Activated CD8-positive, alpha-beta memory T cell treated with anti-CD3 and anti-CD28 coated beads, Interleukin-2, amount 50 U/mL, for 1 hour (primary cell): Measurements from ENCODE around the gene GFY.

Experiments used
- DNase-seq: peaks from one replicate; pipeline ENCODE4 v3.0.0-alpha.2; 2020; ENCODE audit errors: extremely low read depth

GFY gene

DNA sequence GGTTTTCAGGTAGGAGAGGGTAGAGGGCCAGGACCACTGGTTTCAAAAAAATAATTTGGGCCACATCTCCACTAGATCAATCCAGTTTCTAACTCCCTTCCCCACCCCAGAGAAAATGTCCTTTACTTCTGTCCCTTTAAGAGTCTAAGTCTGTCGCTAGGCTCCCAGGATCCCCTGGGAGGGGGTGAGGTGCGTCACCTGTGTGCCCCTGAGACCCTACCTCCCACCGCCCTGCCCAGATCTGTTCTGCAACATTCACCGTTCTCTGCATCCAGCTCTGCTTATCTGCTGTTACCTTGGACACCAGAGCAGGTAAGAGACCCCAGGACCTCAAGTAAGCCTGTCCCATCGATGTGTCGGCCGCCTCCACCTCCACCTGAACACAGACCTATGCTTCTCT is at the start of gene GFY:
TSS of gene GFY (plus strand) at position 211 of the 400 bp plus-strand sequence. CDS start 1,043 bp downstream, outside the sequence.
- DNase-seq = no peak

- DNase-seq = no peak
Observed at GRCh38 chr19:49378512-49378911, 46.7 kb upstream of the GFY start.

DNA sequence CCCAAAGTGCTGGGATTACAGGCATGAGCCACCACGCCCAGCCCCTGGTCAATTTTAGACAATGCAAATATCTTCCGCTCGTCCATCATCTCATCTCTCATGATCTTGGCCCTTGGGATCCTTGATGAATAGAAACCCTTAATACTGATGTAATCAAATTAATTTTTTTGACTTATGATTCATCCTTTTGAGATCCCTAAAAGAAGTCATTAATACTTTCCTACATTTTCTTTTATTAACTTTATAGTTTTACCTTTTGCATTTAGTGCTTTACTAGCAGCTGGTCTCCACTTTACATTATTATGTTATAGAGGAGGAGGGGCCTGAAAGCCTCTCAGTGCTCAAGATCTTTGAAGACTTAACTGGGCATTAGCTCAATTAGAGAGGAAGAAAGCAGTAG is 44.8 kb upstream of the GFY start:
- no peak for DNase-seq

GRCh38 chr19:49382639-49383038 is 42.5 kb upstream of the GFY start:
- no peak for DNase-seq

GRCh38 chr19:49383599-49383998 is 41.6 kb upstream of the GFY start:
- DNase-seq = no peak

GRCh38 chr19:49387936-49388372 is 37.2 kb upstream of the GFY start, which contains the start of gene KASH5:
KASH5 (plus strand) TSS chr19:49388249; CDS start chr19:49390884, 2,635 bp downstream.
- peak; percentile 57 for DNase-seq

GRCh38 chr19:49389406-49389805 is 35.8 kb upstream of the GFY start:
- DNase-seq = no peak

DNA sequence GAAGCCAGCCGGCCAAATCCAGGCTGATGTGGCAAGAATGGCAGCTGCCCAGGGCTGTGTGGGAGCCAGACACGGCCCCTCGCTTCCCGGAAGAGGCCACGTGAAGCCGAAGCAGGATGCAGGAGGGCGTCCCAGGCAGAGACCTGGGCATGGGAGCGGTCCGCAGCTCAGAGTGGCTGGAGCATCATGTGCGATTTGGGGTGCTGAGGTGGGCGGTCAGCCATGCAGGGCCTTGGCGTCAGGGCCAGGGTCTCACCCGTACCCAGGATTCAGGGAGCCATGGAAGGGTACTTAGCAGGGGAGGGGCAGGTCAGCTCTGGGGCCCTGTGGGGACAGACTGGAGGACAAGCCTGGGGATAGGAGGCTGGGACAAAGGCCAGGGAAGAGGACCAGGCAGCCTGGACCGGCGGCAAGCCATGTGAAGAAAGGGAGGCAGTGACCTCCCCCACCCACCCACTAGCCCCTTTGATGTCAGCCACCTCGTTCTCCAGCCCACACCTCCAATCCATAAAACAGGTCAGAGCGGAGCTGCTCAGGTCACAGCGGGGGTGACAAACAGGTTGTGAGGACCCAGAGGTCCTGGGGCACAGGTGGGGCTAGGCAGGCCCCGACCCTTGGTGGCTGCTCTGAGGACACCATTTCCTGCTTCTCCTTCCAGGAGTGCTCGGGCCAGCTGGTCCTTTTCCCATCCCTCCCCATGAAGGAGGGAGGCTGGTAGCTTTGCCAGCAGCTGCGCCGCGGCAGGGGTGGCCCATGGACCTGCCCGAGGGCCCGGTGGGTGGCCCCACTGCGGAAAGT is 34.9 kb upstream of the GFY start:
- DNase-seq = no peak

- DNase-seq = no peak
Observed at GRCh38 chr19:49390929-49391359, 34.2 kb upstream of the GFY start.

- DNase-seq = peak; percentile 64
Observed at GRCh38 chr19:49391581-49392399, 33.4 kb upstream of the GFY start.

DNA sequence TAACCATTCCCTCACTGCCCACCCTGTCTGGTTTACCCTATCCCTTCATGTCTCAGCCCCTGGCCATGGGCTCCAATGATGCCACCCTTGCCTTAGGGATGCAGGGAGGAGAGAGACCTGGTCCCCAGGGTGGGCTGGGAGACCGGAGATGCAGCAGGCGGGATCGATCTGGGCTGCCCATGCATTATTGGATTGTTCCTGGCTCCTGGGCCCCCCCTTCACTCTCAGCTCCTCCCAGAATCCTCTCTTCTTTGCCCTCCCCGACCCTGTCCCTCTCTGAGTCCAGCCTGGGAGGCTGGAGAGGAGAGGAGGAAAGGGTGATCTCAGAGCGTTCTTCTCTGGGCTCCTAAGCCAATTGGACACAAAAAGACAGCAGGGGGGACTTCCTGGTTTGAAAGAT is 31.3 kb upstream of the GFY start:
- no peak for DNase-seq

DNA sequence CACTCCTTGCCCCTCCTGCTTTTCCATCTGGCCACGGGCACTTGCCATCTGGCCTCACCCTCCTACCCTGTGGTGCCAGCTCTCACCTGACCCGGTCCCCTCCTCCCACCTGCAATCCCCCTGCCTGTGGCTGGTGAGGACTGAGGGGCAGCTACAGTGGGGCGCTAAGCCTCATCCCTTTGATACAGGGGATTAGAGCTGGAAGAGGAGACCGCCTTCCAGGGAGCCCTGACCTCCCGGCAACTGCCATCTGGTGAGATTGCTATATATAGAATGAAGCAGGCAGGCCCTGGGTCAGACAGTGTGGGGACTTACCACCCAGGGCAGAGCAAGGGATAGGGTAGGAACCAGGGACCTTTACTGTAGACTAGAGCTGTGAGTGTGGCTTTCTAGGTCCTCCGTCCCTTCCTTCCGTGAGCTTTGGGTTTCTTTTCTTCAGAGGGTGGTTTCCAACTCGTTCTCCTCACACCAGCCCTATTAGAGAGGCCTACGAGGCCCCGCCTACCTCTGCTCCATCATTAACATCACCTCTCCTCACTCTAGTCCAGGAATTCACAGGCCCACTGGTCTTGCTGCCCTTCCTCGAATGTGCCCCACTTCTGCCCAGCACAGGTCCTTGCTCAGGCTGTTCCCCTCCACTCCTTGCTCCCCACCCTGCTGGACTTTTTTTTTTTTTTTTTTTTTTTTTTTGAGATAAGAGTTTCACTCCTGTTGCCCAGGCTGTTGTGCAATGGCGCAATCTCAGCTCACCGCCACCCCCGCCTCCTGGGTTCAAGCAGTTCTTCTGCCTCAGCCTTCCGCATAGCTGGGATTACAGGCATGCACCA is 29.4 kb upstream of the GFY start:
- no peak for DNase-seq

- no peak for DNase-seq
Observed at GRCh38 chr19:49396738-49397505, 28.3 kb upstream of the GFY start.

GRCh38 chr19:49398001-49398615 is 27.1 kb upstream of the GFY start:
- no peak for DNase-seq

DNA sequence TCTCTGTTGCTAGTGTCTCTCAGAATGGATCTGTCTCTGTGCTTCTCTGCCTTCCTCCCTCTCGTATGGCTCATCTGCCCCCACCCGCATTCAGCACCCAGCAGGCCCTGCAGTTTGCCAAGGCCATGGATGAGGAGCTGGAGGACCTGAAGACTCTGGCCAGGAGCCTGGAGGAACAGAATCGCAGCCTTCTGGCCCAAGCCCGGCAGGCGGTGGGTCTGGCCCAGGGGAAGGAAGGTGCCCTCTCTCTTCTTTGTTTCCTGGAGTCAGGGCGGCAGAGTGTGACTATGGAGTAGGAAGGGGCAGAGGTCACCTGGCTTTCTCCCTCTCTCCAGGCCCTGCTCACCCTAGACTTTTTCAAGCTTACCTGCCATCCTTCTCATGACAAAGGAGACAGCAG is 26.3 kb upstream of the GFY start:
- DNase-seq = no peak

DNA sequence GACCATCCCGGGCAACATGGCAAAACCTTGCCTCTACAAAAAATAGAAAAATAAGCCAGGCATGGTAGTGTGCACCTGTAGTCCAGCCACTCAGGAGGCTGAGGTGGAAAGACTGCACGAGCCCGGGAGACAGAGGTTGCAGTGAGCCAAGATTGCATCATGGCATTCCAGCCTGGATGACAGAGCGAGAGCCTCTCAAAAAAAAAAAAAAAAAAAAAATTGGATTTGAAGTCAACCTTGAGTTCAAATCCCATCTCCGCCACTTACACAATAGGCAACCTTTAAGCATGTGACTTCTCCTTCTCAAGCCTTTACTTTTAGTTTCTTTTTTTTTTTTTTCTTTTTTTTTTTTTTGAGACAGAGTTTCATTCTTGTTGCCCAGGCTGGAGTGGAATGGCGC is 25.2 kb upstream of the GFY start:
- no peak for DNase-seq

DNA sequence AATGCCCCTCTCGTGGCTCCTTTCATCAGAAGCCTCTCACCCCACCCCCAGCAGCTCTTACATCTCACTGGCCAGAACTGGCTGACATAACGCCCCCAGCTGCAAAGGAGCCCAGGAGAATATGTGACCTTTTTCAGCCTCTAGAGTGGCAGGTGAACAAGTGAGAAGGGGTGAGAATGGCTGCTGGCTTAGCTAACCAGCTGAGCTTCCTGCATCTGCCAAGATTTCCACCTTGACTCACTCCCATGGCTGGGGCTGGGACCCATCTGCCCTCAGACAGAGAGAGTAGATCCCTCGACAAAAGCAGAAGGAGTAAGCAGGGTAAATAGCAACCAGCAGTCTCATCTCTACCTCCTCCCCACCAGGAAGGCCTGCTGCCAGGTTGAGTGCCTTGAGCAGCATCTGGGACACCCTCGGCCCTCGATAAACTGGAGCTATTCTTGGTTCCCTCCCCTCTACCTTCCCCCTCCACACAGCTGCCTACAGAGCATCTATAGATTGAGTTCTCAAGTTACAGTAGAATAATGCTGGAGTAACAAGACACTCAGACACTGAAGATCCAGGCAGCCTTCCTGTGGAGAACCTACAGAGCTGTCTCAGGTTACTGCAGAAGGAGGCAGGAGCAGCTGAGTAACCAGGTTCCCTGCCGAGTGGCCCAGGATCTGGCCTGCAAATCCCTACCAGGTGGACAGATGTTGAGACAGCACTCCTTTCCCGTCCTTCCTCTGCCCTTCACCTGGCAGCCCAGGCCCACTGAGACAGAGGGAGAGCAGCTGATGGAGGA is 21.6 kb upstream of the GFY start:
- DNase-seq = no peak

DNA sequence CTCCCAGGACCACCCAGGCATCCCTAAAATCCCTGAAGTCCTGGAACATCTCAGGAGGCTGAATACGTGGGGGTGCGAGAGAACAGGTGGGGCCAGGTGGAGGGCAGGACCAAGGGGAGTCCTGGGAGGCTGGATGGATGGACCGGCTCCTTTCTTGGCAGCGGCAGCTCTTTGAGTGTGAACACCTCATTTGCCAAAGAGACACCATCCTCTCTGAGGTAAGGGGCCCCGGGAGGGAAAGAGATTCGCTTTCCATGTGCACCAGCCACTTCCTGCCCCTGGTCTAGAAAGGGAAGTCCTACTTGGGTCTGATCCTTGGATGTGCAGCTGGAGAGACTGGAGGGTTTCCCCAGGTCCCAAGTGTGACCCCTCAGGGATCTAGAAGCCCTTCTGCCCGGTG is 18.1 kb upstream of the GFY start:
- no peak for DNase-seq

- DNase-seq = no peak
Observed at GRCh38 chr19:49407482-49408015, 17.6 kb upstream of the GFY start.
